GM18508 (cell line): ENCODE data around the gene SLC1A1.

Experiments
- ATAC-seq: cut with Tn5 transposase; IDR thresholded peaks from one replicate; pipeline ENCODE4 v1.9.1; 2021; ENCODE audit warnings: moderate number of reproducible peaks; ENCODE audit not compliant: insufficient read depth, unreplicated experiment

The SLC1A1 gene

GRCh38 chr9:4573176-4573575 is 82.9 kb downstream of the SLC1A1 start:
- no peak for ATAC-seq

- no peak for ATAC-seq
Observed at GRCh38 chr9:4573634-4574389, 83.5 kb downstream of the SLC1A1 start.

DNA sequence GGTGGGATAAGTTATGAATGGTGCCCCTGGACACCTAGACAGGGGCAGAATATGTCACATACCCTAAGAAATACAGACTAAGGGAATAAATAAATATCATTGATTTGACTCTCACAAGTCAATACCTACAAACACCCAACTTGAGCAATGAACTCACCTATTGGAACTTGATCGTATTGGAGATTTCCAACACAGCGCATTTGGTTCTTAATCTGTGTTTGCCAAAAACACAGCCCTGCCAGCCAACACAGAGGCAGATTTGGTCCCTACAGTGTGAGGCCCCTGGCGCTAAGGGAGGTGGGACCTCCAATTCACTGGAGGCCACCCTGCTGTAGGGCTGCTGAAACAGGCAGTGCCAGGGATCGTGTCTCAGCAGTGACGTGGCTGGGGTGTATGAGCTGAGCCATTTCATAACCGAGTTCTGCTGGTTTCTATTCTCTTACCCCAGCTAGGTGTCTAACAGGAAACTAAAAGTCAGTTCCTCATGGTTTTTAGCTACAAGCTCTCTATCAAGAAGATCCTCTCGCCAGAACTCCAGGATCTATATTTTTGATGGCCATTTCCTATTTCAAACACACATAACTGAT is 84.5 kb downstream of the SLC1A1 start:
- ATAC-seq: no peak

DNA sequence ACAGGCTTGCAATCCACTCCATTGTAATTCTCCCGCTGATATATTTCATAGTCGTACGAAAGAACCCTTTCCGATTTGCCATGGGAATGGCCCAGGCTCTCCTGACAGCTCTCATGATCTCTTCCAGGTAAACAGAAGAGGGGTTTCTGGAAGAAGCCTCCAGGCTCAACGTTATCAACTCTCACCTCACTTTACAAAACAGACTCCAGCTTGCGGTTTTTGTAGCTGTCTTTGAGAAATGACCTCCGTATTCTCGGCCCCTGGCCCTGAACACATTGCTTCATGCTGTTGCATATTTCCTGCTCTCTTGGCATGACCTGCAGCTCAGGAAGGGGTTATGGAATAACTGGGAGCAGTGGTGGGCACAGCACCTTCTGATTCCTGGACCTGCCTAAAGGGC is 85.7 kb downstream of the SLC1A1 start:
- no peak for ATAC-seq

- no peak for ATAC-seq
Observed at GRCh38 chr9:4576448-4576847, 86.2 kb downstream of the SLC1A1 start.

DNA sequence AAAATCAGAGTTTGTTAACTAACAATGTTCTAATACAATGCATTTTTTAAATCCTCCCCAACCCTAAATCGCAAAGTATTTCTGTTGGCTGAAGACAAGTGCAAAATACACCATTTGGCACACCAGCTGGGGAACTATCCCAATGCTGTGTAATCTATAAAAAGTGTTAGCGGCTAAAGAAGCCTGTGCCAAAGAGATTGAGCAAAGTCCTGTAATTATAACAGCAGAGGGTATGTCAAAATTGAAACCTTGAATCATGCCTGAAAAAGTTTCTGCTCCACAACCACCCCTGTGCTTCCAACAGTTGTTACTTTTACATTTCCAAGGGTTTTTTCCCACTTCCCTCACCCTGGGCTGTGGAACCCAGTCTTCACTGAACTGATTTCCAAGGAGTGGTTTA is 88.7 kb downstream of the SLC1A1 start:
- no peak for ATAC-seq

- ATAC-seq: no peak
Observed at GRCh38 chr9:4581035-4581760, 90.9 kb downstream of the SLC1A1 start.

- ATAC-seq: no peak
Observed at GRCh38 chr9:4581861-4582565, 91.7 kb downstream of the SLC1A1 start.

DNA sequence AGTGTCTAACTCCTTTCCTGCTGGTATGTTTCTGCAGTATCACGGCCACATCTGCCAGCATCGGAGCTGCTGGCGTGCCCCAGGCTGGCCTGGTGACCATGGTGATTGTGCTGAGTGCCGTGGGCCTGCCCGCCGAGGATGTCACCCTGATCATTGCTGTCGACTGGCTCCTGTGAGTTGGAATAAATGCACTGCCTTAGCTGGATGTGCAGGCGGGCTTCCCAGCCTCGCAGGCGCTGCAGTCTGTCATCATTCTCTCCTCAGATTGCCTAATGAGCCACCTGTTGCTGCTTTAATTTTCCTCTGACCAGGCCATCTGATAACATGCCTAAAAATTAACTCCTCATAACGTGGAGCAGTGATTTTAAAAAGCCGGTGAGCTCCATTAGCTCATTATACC is 92.7 kb downstream of the SLC1A1 start:
- no peak for ATAC-seq

DNA sequence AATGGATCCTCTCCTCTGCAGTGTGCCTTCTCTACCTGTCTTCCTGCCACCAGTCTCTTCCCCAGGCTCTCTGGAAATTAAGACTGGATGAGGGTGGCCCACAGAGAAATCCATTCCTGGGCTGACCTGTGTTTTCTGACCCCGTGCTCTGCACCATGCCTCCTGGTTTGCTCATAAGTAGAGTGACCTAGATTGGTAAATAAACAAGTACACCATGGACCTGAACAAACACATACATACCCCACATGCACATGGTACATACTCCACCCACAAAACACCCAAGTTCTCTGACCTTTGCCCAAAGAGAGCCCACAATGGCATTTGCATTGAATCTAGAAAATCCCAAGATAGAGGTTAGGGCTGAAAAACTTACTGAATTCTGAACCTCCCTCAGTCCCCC is 94.4 kb downstream of the SLC1A1 start:
- ATAC-seq: no peak

- no peak for ATAC-seq
Observed at GRCh38 chr9:4585135-4585534, 94.9 kb downstream of the SLC1A1 start.

GRCh38 chr9:4588721-4589120 is 98.5 kb downstream of the SLC1A1 start:
- ATAC-seq: no peak

- ATAC-seq: no peak
Observed at GRCh38 chr9:4590430-4591122, 100.3 kb downstream of the SLC1A1 start.

- no peak for ATAC-seq
Observed at GRCh38 chr9:4591123-4591500, 100.8 kb downstream of the SLC1A1 start.

DNA sequence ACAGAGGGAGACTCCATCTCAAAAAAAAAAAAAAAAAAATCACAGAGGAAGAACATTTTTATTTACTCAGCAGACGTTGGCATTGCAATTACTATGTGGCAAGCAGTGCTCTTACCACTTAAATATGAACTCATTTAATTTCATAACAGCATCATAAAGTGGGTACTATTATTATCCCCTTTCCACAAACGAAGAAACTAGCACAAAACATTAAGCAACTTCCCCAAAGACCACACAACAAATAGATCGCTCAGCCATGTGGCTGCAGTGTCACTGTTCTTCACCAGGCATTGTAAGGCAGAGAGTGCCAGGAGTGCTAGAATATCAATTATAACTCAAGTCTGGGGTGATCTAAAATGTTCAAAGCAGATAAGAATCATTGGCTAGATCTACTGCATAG is 102.0 kb downstream of the SLC1A1 start:
- ATAC-seq: no peak

GRCh38 chr9:4592886-4593285 is 102.6 kb downstream of the SLC1A1 start:
- no peak for ATAC-seq

DNA sequence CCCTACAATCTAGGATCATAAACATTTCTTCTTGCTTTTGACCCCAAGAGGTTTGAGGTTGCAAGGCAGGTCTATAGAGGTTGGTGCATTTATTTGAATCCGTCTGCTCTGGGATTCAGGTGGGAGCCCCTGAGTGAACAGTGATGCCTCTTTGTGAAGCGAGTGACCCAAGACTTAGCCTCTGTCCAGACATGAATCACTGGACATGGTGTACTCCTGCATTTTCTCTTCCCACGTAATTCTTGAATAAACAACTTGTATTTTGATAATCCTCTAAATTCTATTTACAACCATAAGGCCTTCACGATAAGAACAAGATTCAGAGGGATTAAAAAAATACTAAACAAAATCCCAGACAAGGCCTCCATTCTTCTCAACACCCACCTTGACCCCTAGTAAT is 104.3 kb downstream of the SLC1A1 start:
- no peak for ATAC-seq

- ATAC-seq: no peak
Observed at GRCh38 chr9:4594994-4595393, 104.7 kb downstream of the SLC1A1 start.

DNA sequence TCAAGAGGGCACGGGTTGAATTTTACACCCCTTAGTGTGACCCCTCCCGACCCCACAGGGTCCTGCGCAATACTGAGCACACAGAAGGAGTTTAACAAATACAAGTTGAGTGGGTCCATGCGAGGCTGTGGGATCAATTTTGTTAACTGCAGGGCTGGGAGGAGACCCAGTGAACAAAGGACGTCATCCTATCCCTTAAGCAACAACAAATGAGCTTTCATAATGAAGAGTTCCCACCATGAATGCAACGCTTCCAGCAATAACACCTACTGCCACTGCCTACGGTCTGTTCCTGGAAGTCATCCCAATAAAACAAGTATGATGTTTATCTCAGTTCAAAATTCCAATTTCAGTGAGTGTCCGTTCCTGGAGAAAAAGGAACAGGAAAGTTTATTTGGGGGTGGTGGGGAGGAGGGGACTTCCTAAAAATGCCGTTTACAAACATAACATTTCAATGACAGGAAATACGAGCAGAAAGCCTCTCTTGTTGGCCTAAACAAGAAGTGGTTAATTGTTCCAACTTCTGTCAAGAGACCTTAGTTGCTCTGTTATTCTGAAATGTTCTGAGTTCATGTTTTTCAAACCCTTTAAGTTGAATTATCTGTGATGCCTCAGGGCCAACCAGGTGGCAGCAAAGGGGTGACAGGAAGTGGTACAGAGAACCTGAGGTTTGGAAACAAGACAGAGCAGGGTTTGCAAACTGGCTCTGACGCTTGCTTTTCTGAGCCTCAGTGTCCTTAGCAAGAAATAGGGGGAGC is 106.1 kb downstream of the SLC1A1 start:
- ATAC-seq: no peak

DNA sequence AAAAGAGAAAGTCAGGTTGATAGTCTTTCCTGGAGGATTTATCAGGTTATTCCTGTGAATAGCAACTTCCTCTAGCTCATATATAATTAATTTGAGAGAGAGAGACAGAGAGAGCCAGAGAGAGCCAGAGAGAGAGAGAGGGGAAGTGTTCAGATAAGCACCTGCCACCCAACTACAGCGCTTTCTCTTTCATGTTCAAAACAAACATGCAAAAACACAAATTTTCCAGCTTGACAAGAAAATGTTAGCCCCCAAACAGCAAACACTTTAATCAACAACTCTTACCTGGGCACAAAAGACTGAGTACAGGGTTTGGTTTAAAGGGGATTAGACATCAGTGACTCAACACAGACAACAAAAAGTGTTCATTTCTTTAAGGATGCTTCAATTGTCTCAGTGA is 110.1 kb downstream of the SLC1A1 start:
- no peak for ATAC-seq
